Measurements from ENCODE around the gene AAK1. TPM values are rescaled to one million over a fixed set of nuclear protein-coding genes. Genes with fewer than 3 reads are reported as not detected.

The AAK1 gene
- total and polyA plus RNA-seq, 2 of the 13 experiments (the other 11 are each of a cell fraction or from before 2014, with no cell fraction given): 9.8 to 10.3 TPM

GRCh38 chr2:69645921-69646320, 2.4 kb upstream of the AAK1 start:
- POLR2A ChIA-PET: interaction anchor here (3.3 kb wide), 1 partner anchor 41 kb away, joined by 15 read pairs; no protein-coding TSS in a partner anchor
- no peak overlapping the region for H3K4me2 ChIP-seq (ENCODE audit: low read depth, low read length)
- no peak for FAIRE-seq

GRCh38 chr2:69645031-69645431, 1.5 kb upstream of the AAK1 start:
- TF ChIP-seq ZNF160 (CRISPR knock-in tag; IDR thresholded peaks at IDR 0.05) (no peak), SOX5 (CRISPR knock-in tag; IDR thresholded peaks at IDR 0.05; ENCODE audit: borderline replicate concordance) (0 out of 2 replicates have a peak, but pooled peaks have one; percentile 6)
- no peak overlapping the region for H2AFZ ChIP-seq (ENCODE audit: low read length)
- DNase-seq (ENCODE audit: low spot score) (no peak), FAIRE-seq (no peak), ATAC-seq (no peak)
- BruUV-seq (replicated peaks): no TSS peak
- H3K36me3 ChIP-seq (replicated peaks in 1 of 2; ENCODE audit: control insufficient read depth in 1 of 2, insufficient read depth in 2 of 2, low read length in 2 of 2): no peaks in the 10 kb centered on the region
- H3K9me3 ChIP-seq (ENCODE audit: low read length): no peaks in the 10 kb centered on the region
- in situ Hi-C loops (cut with HindIII; ENCODE audit: extremely low pct_ligation_motif_present, low pct_unique_long_range_greater_than_20kb) (no loop called here), intact Hi-C loops (cut with micrococcal nuclease; ENCODE audit: unreplicated experiment) (no loop called here)
- peak overlapping the region; percentile 91; the same call in 1 of the 2 replicates for H3K9ac ChIP-seq (ENCODE audit: insufficient read depth, low read depth, low read length)
- peaks cover 32% of the 10 kb centered on the region for H3K79me2 ChIP-seq (ENCODE audit: insufficient read depth, low read length)
- peaks cover 0 to 3% of the 10 kb centered on the region in 2 experiments; a peak in 1 of 5 replicates for H3K27me3 ChIP-seq (ENCODE audit: control insufficient read depth in 1 of 2, insufficient read depth in 2 of 2, low read length in 2 of 2)
- peak overlapping the region; percentile 78 to 94 (median 88); a peak in 5 of 6 replicates for H3K4me3 ChIP-seq (replicated peaks in 1 of 3; ENCODE audit: insufficient read depth in 1 of 3, low read depth in 2 of 3, low read length in 3 of 3)
- H3K4me1 ChIP-seq (ENCODE audit: insufficient read depth, low read length): peaks cover 41% of the 10 kb centered on the region
- peak overlapping the region; percentile 96 for H3K4me2 ChIP-seq (ENCODE audit: low read depth, low read length)
- ChIA-PET POLR2A (interaction anchor here (1.0 to 3.3 kb wide), 2 partner anchors 42 to 464 kb away, joined by 4 to 15 read pairs; no protein-coding TSS in a partner anchor), CTCF (ENCODE audit: low intra/inter-chr PET ratio, low total read pairs) (no interaction called here)
- H4K20me1 ChIP-seq (ENCODE audit: insufficient read depth, low read length): no peaks in the 10 kb centered on the region
- WGBS (ENCODE audit: low lambda C conversion rate): 34% methylated on average over 7 of the region's 7 CpGs
- no peak overlapping the region for H3K27ac ChIP-seq (ENCODE audit: extremely low read length, insufficient read depth, low read length)

More at GRCh38 chr2:69645921-69646320, 2.4 kb upstream of the AAK1 start:
- Histone ChIP-seq H3K27me3 (ENCODE audit: control insufficient read depth in 1 of 2, insufficient read depth in 2 of 2, low read length in 2 of 2) (peaks cover 0 to 3% of the 10 kb centered on the region in 2 experiments; a peak in 1 of 5 replicates), H2AFZ (ENCODE audit: low read length) (no peak overlapping the region), H3K9me3 (ENCODE audit: low read length) (no peaks in the 10 kb centered on the region), H3K79me2 (ENCODE audit: insufficient read depth, low read length) (peaks cover 23% of the 10 kb centered on the region), H3K4me3 (replicated peaks in 1 of 3; ENCODE audit: insufficient read depth in 1 of 3, low read depth in 2 of 3, low read length in 3 of 3) (no peak overlapping the region), H3K36me3 (replicated peaks in 1 of 2; ENCODE audit: control insufficient read depth in 1 of 2, insufficient read depth in 2 of 2, low read length in 2 of 2) (no peaks in the 10 kb centered on the region), H3K27ac (ENCODE audit: extremely low read length, insufficient read depth, low read length) (no peak overlapping the region), H3K4me1 (ENCODE audit: insufficient read depth, low read length) (peaks cover 33% of the 10 kb centered on the region), H3K9ac (ENCODE audit: insufficient read depth, low read depth, low read length) (no peak overlapping the region), H4K20me1 (ENCODE audit: insufficient read depth, low read length) (no peaks in the 10 kb centered on the region)
- CTCF ChIA-PET (ENCODE audit: low intra/inter-chr PET ratio, low total read pairs): no interaction called here
- no peak for DNase-seq (ENCODE audit: low spot score)
- intact Hi-C loops (cut with micrococcal nuclease; ENCODE audit: unreplicated experiment): no loop called here
- TF ChIP-seq ZNF773 (CRISPR knock-in tag; IDR thresholded peaks at IDR 0.05; ENCODE audit: borderline replicate concordance): no peak
- BruUV-seq (replicated peaks): no TSS peak
- in situ Hi-C loops (cut with HindIII; ENCODE audit: extremely low pct_ligation_motif_present, low pct_unique_long_range_greater_than_20kb): no loop called here
- ATAC-seq: no peak
- WGBS (ENCODE audit: low lambda C conversion rate): 60% methylated on average over 2 of the region's 2 CpGs
